Left forelimb (tissue), 1 donor: ENCODE data around the gene EXOC4.
"Not testable (repeated sequence)": the region's sequence is repeated elsewhere in the genome, so short reads cannot be mapped to it uniquely, and the experiment has no call there.

Source experiments
- DNase-seq: peaks from one replicate; pipeline ENCODE4 v3.0.0-alpha.2; 2018; ENCODE audit warnings: low spot score

Gene EXOC4

GRCh38 chr7:133315332-133316040 lies 62.6 kb downstream of the EXOC4 start:
- DNase-seq = no peak

- DNase-seq = no peak
Measured at GRCh38 chr7:133319842-133320241, 67.0 kb downstream of the EXOC4 start.

GRCh38 chr7:133320891-133321290 lies 68.0 kb downstream of the EXOC4 start:
- no peak for DNase-seq

GRCh38 chr7:133321366-133321765 lies 68.5 kb downstream of the EXOC4 start:
- not testable (repeated sequence) for DNase-seq

- not testable (repeated sequence) for DNase-seq
Measured at GRCh38 chr7:133326745-133327144, 73.9 kb downstream of the EXOC4 start.

- DNase-seq = not testable (repeated sequence)
Measured at GRCh38 chr7:133328021-133328420, 75.1 kb downstream of the EXOC4 start.

GRCh38 chr7:133330085-133330484 lies 77.2 kb downstream of the EXOC4 start:
- DNase-seq = no peak

- DNase-seq = no peak
Measured at GRCh38 chr7:133331861-133332260, 79.0 kb downstream of the EXOC4 start.

- DNase-seq = no peak
Measured at GRCh38 chr7:133339772-133340171, 86.9 kb downstream of the EXOC4 start.

GRCh38 chr7:133344275-133344674 lies 91.4 kb downstream of the EXOC4 start:
- no peak for DNase-seq

- DNase-seq = no peak
Measured at GRCh38 chr7:133345690-133346421, 93.0 kb downstream of the EXOC4 start.

- DNase-seq = no peak
Measured at GRCh38 chr7:133348250-133348649, 95.4 kb downstream of the EXOC4 start.

- no peak for DNase-seq
Measured at GRCh38 chr7:133349101-133349500, 96.2 kb downstream of the EXOC4 start.

GRCh38 chr7:133352430-133352829 lies 99.6 kb downstream of the EXOC4 start:
- no peak for DNase-seq

- no peak for DNase-seq
Measured at GRCh38 chr7:133353775-133354174, 100.9 kb downstream of the EXOC4 start.

- DNase-seq = no peak
Measured at GRCh38 chr7:133354546-133355324, 101.9 kb downstream of the EXOC4 start.

- no peak for DNase-seq
Measured at GRCh38 chr7:133355325-133355708, 102.4 kb downstream of the EXOC4 start.

GRCh38 chr7:133355822-133356221 lies 102.9 kb downstream of the EXOC4 start:
- no peak for DNase-seq

- no peak for DNase-seq
Measured at GRCh38 chr7:133358708-133359107, 105.8 kb downstream of the EXOC4 start.

- DNase-seq = no peak
Measured at GRCh38 chr7:133359449-133359848, 106.6 kb downstream of the EXOC4 start.

GRCh38 chr7:133360201-133360600 lies 107.3 kb downstream of the EXOC4 start:
- no peak for DNase-seq

- no peak for DNase-seq
Measured at GRCh38 chr7:133361806-133362205, 108.9 kb downstream of the EXOC4 start.
